DMS114 treated with DMSO at 0.1 percent for 48 hours (cell line): ENCODE data around the gene SOCS2.
"Not testable (repeated sequence)": the region's sequence is repeated elsewhere in the genome, so short reads cannot be mapped to it uniquely, and the experiment has no call there.

Experiments used
- DNase-seq: peaks from one replicate; lab custom pipeline; 2025; ENCODE audit not compliant: unreplicated experiment; lab: John Stamatoyannopoulos, UW

Gene SOCS2, protein sequence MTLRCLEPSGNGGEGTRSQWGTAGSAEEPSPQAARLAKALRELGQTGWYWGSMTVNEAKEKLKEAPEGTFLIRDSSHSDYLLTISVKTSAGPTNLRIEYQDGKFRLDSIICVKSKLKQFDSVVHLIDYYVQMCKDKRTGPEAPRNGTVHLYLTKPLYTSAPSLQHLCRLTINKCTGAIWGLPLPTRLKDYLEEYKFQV

DNA sequence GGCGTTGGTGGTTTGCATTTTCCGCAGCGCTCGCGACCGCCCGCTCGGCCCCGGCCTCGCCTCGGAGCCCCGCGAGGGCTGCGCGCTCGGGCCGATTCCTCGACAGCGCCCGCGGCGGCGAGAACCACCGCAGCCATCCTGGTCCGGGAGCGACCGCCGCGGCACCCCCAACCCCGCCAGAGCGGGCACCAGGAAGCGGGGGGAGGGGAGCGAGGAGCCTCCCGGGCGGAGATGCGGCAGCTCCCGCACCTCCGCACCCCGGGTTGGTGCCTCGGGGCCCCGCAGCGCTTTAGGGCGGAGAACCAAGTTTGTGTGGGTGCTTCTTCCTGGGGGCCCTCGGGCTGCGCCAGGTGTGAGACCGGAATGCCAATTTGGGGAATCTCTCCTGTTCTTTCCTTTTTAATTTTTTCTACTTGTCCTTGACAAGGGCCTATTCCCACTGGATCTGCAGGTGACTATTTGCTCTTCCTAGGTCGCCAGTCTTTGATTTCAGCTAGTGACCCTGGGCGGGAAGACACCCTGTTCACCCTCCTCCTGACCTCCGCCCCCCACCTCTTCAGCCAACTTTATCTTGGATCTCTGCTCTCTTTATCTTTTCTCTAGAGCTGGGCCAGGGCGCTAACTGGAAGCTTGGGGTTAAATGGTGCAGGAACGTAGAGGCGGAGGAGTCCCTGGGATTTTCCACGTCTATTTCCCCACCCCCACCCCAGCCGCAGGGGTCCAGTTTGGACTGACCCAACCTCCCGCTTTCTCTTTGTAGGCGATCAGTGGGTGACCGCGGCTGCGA lies at the start of gene SOCS2:
SOCS2 (plus strand) TSS at position 751 of the 787 bp plus-strand sequence. CDS start 223 bp downstream, outside the sequence.
- no peak for DNase-seq

GRCh38 chr12:93524386-93525133 lies 47.9 kb upstream of the SOCS2 start:
- no peak for DNase-seq

GRCh38 chr12:93526786-93527428 lies 45.6 kb upstream of the SOCS2 start:
- DNase-seq: no peak

DNA sequence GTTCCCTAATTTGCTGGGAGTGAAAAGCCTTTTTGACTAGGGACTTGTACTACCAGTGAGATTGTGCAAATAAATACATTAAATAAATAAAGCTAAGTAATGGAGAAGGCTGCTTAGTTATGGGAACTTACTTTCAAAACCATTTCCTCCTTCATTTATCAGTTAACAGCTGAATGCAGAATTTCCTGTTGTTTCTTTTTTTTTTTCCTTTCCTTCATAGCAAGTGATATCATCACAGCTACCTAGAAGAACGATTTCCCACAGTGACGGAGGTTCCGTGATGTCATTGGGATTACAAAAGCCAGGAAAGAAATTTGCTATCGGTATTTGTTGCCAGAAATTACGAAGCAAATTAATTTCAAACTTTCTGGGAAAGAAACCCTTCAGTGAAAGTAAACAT lies 42.1 kb upstream of the SOCS2 start:
- no peak for DNase-seq

DNA sequence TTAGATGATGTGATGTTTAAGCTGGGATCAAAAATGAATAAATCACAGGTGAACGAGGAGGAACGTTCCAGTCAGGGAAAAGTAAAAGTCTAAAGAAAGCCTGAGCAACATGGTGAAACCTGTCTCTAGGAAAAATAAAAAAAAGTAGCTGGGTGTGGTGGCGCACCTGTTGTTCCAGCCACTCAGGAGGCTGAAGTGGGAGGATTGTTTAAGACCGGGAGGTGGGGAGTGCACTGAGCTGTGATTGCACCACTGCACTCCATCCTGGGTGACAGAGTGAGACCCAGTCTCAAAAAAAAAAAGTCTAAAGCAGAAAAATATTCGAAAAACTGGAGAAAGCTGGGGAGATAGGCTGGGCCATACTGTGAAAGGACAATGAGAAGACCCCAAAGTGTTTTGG lies 39.2 kb upstream of the SOCS2 start:
- DNase-seq: no peak

DNA sequence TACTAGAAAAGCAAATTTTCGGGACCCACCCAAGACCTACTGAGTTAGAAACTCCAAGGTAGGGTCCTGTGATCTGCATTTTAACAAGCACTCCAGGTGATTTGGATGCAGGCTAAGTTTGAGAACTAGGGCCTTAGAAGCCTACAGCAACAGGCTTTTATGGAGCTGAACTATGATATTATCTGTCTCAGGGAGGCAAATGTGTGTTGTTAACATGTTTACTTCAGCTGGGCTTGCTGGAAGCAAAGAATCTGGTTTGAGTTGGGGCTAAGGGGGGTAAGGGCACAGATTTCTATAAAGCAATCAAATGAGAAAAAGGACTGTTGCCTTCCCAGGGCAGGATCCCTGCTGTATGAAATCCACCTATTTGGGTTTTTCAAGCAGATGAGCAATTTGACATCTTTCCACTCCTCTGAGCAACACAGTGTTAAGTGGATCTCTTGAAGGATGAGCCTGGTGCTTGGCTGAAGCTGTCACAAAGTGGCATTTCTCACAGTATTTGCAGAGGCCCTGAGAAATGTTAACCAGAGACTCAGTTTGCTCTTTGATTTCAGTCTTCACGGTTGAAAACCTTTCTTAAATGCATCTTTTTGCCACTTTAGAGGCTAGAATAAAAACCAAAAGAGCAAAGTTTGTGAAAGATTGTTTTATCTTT lies 36.2 kb upstream of the SOCS2 start:
- no peak for DNase-seq

DNA sequence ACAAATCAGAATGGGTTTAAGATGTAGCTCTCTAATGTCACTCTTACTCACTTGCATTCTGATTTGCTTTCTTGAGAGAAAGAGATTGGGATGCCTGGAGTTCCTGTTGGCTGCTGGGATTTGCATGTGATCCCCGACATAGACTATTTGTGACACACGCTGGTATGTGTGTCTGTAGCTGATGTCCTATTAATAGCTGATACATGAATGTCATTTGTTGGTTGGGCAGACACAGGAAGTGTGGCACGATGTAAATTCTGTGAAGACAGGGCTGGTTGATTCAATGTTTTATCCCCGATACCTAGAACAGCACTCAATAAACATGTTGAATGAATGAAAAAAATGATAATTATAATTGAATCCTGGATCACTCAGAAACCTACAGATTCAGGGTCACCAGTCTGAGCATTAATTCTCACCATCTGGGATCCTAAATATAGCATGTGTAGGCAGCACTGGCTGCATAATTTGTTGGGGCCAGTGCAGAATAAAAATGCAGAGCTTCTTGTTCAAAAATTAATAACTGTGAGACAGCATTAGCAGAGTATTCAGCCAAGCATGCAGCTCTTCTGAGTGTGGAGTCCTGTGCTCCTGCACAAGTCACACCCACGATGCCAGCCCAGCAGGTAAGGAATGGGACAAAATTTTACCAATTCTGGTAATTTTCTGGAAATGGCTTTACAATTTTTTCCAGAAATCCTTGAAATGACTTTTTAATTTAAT lies 35.5 kb upstream of the SOCS2 start:
- DNase-seq: no peak

- no peak for DNase-seq
These were observed 34.7 kb upstream of the SOCS2 start for GRCh38 chr12:93537769-93538168.

GRCh38 chr12:93539821-93540220 lies 32.7 kb upstream of the SOCS2 start:
- DNase-seq: no peak

DNA sequence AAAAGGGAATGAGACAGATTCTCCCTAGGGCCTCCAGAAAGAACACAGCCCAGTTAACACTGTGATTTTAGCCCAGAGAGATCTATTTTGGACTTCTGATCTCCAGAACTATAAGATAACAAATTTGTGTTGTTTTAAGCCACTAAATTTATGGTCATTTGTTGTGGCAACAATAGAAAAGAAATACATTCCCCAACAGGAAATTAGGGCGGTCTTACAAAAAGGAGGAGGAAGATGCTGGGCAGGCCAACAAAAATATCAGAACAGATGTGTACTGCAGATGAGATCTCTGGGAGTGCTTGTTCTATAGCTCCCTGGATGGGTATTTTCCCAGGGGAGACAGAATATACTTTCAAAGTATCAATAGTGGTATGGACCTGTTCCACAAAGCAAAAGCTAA lies 32.0 kb upstream of the SOCS2 start:
- no peak for DNase-seq

DNA sequence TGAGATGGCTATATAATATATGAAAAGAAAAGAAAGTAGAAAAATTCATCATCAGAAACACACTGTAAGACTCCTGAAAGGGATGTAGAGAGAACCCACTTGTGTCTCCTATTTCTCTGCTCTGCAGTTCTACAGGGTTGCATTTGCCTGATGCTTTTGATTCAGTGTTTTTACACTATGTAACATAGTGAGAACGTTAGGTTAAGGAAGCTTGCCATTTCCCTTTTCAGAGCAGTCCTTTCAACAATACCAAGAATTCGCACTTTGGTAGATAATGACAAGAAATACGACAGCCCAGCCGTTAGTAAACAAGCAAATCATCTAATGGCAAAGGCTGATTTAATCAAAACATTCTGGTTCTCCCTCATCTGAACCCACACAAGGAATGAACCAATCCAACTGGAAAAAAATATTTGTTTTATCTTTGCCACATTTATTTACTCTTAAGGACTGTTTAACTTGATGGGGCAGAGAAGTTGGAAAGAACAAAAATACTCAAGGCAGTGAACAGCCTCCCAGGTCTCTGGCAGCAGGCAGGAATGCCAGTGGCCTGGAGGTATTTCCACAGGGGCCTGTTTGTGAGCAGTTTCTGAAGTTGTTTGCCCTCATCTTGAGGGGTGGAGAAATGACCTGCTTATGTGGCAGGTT lies 30.8 kb upstream of the SOCS2 start:
- DNase-seq: no peak

DNA sequence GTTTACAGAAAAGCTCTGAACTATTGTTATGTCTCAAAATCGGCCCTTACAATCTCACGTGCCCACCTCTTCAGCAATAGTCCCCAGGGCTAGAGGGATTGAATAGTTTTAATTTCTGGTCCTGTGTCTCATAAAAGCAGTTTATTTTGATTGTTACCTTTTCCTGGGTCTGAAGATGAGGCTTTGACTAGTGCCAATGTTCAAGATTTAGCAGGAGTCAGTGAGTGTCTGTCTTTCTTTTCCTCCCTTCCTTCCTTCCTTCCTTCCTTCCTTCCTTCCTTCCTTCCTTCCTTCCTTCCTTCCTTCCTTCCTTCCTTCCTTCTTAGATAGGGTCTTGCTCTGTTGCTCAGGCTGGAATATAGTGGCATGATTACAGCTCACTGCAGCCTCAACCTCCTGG lies 24.7 kb upstream of the SOCS2 start:
- DNase-seq: no peak

DNA sequence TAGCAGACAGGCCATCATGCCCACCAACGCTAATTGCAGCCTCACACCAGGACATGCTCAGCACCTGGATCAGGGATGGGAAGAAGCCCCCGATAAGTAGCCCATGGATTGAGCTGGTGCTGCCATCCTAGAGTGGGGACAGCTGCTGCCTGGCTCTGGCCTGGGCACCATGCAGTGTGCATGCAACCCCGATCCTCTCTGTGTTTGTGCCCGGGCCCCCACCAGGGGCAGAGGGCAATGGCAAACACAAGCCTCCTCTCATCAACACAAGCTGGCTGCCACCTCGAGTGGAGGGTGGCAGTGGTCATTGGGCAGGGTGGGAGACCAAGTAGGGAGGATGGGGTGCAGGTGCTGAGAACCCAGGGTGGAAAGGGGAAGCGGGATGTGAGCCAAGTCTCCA lies 23.3 kb upstream of the SOCS2 start:
- DNase-seq: no peak

DNA sequence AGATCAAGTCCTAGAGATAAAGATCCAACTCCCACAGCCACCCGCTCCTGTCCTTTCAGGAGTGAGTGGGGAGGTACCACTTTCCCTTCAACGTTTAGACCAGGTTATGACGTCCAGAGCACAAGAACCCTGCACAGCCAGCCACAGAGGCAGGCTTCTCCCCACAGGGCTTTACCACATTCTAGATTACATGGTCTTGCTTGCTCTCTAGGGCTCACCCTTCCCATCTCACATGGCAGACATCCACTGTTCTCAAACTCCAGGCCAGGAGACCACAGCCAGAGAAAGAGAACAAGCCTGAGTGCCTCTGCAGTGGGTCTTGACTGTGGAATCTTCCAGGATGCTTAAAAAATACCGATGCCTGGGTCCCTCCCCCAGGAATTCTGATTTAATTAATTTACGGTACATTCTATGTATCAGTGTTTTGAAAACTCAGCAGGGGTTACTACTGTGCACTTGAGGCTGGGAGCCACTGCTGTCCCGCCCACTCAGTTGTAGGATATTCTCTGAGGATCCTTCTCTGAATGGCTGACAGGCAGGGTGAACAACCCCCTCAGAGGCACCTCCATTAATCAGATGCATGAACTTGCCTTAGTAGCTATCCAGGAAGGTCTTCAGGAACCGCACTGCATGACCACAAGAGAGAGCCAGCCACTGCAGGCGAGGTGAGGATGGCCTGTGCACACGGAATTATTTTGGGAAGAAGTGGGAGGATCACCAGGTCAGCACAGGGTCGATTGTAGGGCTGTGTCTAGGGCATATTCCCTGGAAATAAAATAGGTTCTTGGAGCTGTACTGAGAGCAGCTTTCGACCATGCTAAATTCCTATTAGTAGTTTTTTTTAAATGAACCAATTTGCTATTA lies 21.5 kb upstream of the SOCS2 start:
- no peak for DNase-seq

GRCh38 chr12:93552427-93552826 lies 20.0 kb upstream of the SOCS2 start:
- DNase-seq: no peak

DNA sequence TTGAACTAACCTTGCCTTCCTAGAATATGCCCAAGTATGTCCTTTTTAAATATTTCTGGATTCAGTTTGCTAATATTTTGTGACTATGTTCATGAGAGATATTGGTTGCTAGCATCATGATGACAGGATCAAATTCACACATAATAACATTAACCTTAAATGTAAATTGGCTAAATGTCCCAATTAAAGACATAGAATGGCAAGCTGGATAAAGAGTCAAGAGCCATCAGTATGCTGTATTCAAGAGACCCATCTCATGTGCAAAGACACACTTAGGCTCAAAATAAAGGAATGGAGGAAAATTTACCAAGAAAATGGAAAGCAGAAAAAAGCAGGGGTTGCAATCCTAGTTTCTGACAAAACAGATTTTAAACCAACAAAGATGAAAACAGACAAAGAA lies 14.6 kb upstream of the SOCS2 start:
- DNase-seq: not testable (repeated sequence)

- DNase-seq: not testable (repeated sequence)
These were observed 13.8 kb upstream of the SOCS2 start for GRCh38 chr12:93558685-93559084.

DNA sequence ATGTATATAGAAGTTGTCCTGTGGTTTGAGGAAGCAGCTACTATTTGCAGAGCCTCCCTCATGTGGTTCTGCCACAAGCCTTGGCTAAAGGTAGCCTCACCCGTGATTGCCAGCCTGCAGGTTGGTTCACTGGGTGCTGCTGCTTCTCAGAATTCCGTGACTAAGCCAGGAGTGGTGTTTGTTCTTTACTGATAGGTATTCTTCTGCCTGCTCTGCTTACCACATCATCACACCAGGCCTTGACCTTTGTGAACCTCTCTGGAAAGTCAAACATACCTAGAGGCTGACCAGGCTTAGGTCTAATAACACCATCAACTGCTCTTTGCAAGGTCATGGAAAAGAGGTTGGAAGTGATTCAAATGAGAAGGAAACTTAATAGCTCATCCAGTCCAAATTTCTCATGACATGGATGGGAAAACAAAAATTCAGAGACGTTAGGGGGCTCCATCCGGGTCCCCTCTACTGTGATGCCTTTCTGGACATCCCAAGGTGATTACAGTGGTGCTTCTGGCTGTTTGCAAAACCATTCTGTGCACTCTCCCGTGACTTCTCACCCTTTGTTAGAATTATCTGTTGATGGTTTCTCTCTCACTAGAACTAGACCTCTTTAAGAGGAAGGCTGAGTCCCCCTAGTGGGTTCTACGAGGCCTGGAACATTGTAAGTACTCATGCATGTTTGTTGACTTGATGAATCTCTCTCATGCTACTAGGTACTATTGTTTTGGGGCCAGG lies 8.5 kb upstream of the SOCS2 start:
- DNase-seq: peak; percentile 30
